Astrocyte (in vitro differentiated cells and primary cell): ENCODE measurements around the gene SCGB3A2.

ENCODE experiments used
- CTCF ChIP-seq: IDR thresholded peaks from 2 replicates; pipeline ENCODE4 v1.5.1; 2011; ENCODE audit warnings: low read depth, mild to moderate bottlenecking, inconsistent platforms, low read length, moderate library complexity; ENCODE audit not compliant: insufficient read depth
- EZH2 ChIP-seq: IDR thresholded peaks from 2 replicates; pipeline ENCODE4 v1.6.1; 2012; ENCODE audit warnings: mild to moderate bottlenecking, low read length, inconsistent platforms; ENCODE audit not compliant: insufficient read depth

- TF ChIP-seq CTCF: no peak
- no peak for TF ChIP-seq EZH2
Observed at GRCh38 chr5:147831465-147831864, 47.0 kb upstream of the SCGB3A2 start, which contains the start of gene SPINK1.
